HEK293 (cell line): ENCODE data around the gene PLAAT4.

Source experiments
- CTCF ChIA-PET: fragments of 350-600 bp; formaldehyde crosslinking; extraction: SDS; loops from one replicate; lab custom pipeline; 2021; ENCODE audit warnings: antibody characterized with exemption; lab: Yijun Ruan, JAX
- POLR2A ChIA-PET: fragments of 300-600 bp; formaldehyde crosslinking; extraction: SDS; loops from one replicate; lab custom pipeline; 2020; ENCODE audit warnings: antibody characterized with exemption, inconsistent platforms; lab: Yijun Ruan, JAX
- H3K27ac ChIP-seq: fragments of 200-500 bp; sonication (Bioruptor generic); 2 replicates; pipeline ENCODE4 v1.5.1; 2014; ENCODE audit warnings: low read depth, low read length, control low read depth, inconsistent platforms; ENCODE audit errors: extremely low read depth
- H3K36me3 ChIP-seq, 2 experiments: fragments of 200-500 bp in 1 of 2; sonication (Bioruptor generic) in 1 of 2; 1 replicate in 1 of 2; 2 replicates in 1 of 2; pipeline ENCODE4 v1.5.1; 2014 to 2017; ENCODE audit warnings: inconsistent platforms in 2 of 2, low read length in 2 of 2; ENCODE audit not compliant: control insufficient read depth in 2 of 2, insufficient read depth in 1 of 2
- H3K4me1 ChIP-seq: fragments of 200-500 bp; sonication (Bioruptor generic); 2 replicates; pipeline ENCODE4 v1.5.1; 2014; ENCODE audit warnings: mild to moderate bottlenecking, low read length, inconsistent platforms; ENCODE audit not compliant: control insufficient read depth, insufficient read depth
- H3K4me3 ChIP-seq: 2 replicates; pipeline ENCODE4 v1.5.1; 2011; ENCODE audit warnings: low read depth, mild to moderate bottlenecking, control low read depth, low read length, moderate library complexity
- H3K9me3 ChIP-seq: fragments of 200-500 bp; sonication (Bioruptor generic); 2 replicates; pipeline ENCODE4 v1.5.1; 2014; ENCODE audit warnings: low read depth, low read length, inconsistent platforms; ENCODE audit not compliant: control insufficient read depth, insufficient read depth
- GLIS2 ChIP-seq: fragments of 450-650 bp; formaldehyde crosslinking; IDR thresholded peaks from 2 replicates; pipeline ENCODE4 v1.5.1; 2016; ENCODE audit warnings: missing biosample characterization, missing genetic modification characterization
- KLF1 ChIP-seq: fragments of 450-650 bp; formaldehyde crosslinking; IDR thresholded peaks from 2 replicates; pipeline ENCODE4 v1.5.1; 2016; ENCODE audit warnings: missing biosample characterization, missing genetic modification characterization
- MZF1 ChIP-seq: fragments of 450-650 bp; formaldehyde crosslinking; IDR thresholded peaks from 2 replicates; pipeline ENCODE4 v1.5.1; 2017; ENCODE audit warnings: missing biosample characterization, missing genetic modification characterization, borderline replicate concordance
- OVOL3 ChIP-seq: fragments of 450-650 bp; formaldehyde crosslinking; IDR thresholded peaks from 2 replicates; pipeline ENCODE4 v1.5.1; 2016; ENCODE audit warnings: missing biosample characterization, missing genetic modification characterization
- PBX3 ChIP-seq: sonication (generic); formaldehyde crosslinking; IDR thresholded peaks from 2 replicates; pipeline ENCODE4 v1.8.1; 2022; ENCODE audit warnings: mild to moderate bottlenecking, moderate library complexity, missing genetic modification reagents
- PRDM1 ChIP-seq: fragments of 450-650 bp; formaldehyde crosslinking; IDR thresholded peaks from 2 replicates; pipeline ENCODE4; 2016; ENCODE audit warnings: missing biosample characterization, missing genetic modification characterization
- SCRT1 ChIP-seq: fragments of 450-650 bp; formaldehyde crosslinking; IDR thresholded peaks from 2 replicates; pipeline ENCODE4 v1.5.1; 2016; ENCODE audit warnings: missing biosample characterization, missing genetic modification characterization, borderline replicate concordance
- ZBTB8A ChIP-seq: fragments of 450-650 bp; formaldehyde crosslinking; IDR thresholded peaks from 2 replicates; pipeline ENCODE4 v1.5.1; 2016; ENCODE audit warnings: missing biosample characterization, missing genetic modification characterization
- ZNF121 ChIP-seq: fragments of 450-650 bp; formaldehyde crosslinking; IDR thresholded peaks from 2 replicates; pipeline ENCODE4 v1.5.1; 2016; ENCODE audit warnings: missing biosample characterization, missing genetic modification characterization
- ZNF140 ChIP-seq: fragments of 450-650 bp; formaldehyde crosslinking; IDR thresholded peaks from 2 replicates; pipeline ENCODE4 v1.5.1; 2016; ENCODE audit warnings: missing biosample characterization, missing genetic modification characterization
- ZNF311 ChIP-seq: fragments of 450-650 bp; formaldehyde crosslinking; IDR thresholded peaks from 2 replicates; pipeline ENCODE4 v1.5.1; 2017; ENCODE audit warnings: missing biosample characterization, missing genetic modification characterization, borderline replicate concordance
- ZNF324 ChIP-seq: fragments of 450-650 bp; formaldehyde crosslinking; IDR thresholded peaks from 2 replicates; pipeline ENCODE4 v1.5.1; 2016; ENCODE audit warnings: missing biosample characterization, missing genetic modification characterization
- ZNF341 ChIP-seq: fragments of 450-650 bp; formaldehyde crosslinking; IDR thresholded peaks from 2 replicates; pipeline ENCODE4; 2016; ENCODE audit warnings: low read depth, missing biosample characterization, missing genetic modification characterization
- ZNF394 ChIP-seq: fragments of 450-650 bp; formaldehyde crosslinking; IDR thresholded peaks from 2 replicates; pipeline ENCODE4 v1.5.1; 2016; ENCODE audit warnings: missing biosample characterization, missing genetic modification characterization, mild to moderate bottlenecking, moderate library complexity, borderline replicate concordance
- ZNF558 ChIP-seq: fragments of 450-650 bp; formaldehyde crosslinking; IDR thresholded peaks from 2 replicates; pipeline ENCODE4 v1.5.1; 2016; ENCODE audit warnings: missing biosample characterization, missing genetic modification characterization
- ZNF560 ChIP-seq: fragments of 450-650 bp; formaldehyde crosslinking; IDR thresholded peaks from 2 replicates; pipeline ENCODE4 v1.5.1; 2017; ENCODE audit warnings: missing biosample characterization, missing genetic modification characterization, borderline replicate concordance
- ZNF624 ChIP-seq: fragments of 450-650 bp; formaldehyde crosslinking; IDR thresholded peaks from 2 replicates; pipeline ENCODE4 v1.5.1; 2017; ENCODE audit warnings: missing biosample characterization, missing genetic modification characterization
- ZNF776 ChIP-seq: fragments of 450-650 bp; formaldehyde crosslinking; IDR thresholded peaks from 2 replicates; pipeline ENCODE4 v1.5.0; 2017; ENCODE audit warnings: missing biosample characterization, missing genetic modification characterization, borderline replicate concordance
- ZNF791 ChIP-seq: fragments of 450-650 bp; formaldehyde crosslinking; IDR thresholded peaks from 2 replicates; pipeline ENCODE4 v1.5.1; 2016; ENCODE audit warnings: missing biosample characterization, missing genetic modification characterization
- ZNF837 ChIP-seq: fragments of 450-650 bp; formaldehyde crosslinking; IDR thresholded peaks from 2 replicates; pipeline ENCODE4 v1.5.1; 2016; ENCODE audit warnings: missing biosample characterization, missing genetic modification characterization
- ZSCAN16 ChIP-seq: fragments of 450-650 bp; formaldehyde crosslinking; IDR thresholded peaks from 2 replicates; pipeline ENCODE4 v1.5.1; 2016; ENCODE audit warnings: missing biosample characterization, missing genetic modification characterization
- TF ChIP-seq, protein P1 (sequence below): fragments of 450-650 bp; formaldehyde crosslinking; IDR thresholded peaks from 2 replicates; pipeline ENCODE4 v1.5.1; 2017; ENCODE audit warnings: missing biosample characterization, mild to moderate bottlenecking, missing genetic modification characterization, moderate library complexity
- TF ChIP-seq, protein P2 (sequence below): fragments of 450-650 bp; formaldehyde crosslinking; IDR thresholded peaks from 2 replicates; pipeline ENCODE4 v1.5.1; 2016; ENCODE audit warnings: missing biosample characterization, missing genetic modification characterization
- TF ChIP-seq, protein P3 (sequence below): fragments of 450-650 bp; formaldehyde crosslinking; IDR thresholded peaks from 2 replicates; pipeline ENCODE4 v1.5.0; 2017; ENCODE audit warnings: missing biosample characterization, missing genetic modification characterization, borderline replicate concordance

PLAAT4 gene

DNA sequence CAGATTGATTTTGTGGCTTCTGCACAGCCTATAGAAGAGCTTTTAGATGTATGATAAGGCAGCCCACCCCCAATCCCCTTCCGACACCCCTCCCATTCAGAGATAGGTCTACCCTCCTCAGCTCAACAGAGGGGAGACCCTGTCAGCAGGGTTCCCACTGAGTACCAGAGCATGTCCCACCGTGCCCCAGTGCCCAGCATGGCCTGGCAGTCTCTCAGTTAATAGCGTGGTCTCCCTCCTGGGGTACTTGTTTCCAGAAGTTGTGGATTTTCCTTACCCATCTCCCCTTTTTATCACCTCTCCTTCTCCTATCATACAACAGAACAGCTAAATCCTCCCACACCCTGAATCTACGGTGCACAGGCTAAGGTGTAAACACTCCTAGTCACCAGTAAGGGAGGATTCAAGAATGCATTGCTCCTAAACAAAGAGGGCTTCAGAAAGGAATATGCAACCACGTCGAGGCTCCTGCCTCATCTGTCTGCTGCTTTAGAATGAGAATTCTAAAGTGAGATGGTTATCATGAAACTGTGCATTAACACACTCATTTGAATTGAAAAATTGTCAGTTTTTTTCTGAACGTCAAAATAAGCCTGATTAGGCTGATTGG is 19.9 kb downstream of the PLAAT4 start:
- Histone ChIP-seq H3K4me1 (no peaks in the 10 kb centered on the region), H3K36me3 (no peaks in the 10 kb centered on the region), H3K9me3 (no peaks in the 10 kb centered on the region), H3K27ac (no peak overlapping the region), H3K4me3 (no peak overlapping the region)
- POLR2A ChIA-PET: no interaction called here
- CTCF ChIA-PET: interaction anchor here (0.6 kb wide), 1 partner anchor 32 kb away, joined by 3 read pairs; no protein-coding TSS in a partner anchor
- TF ChIP-seq PBX3 (CRISPR knock-in tag) (no peak), ZNF624 (tag by site-specific recombination) (no peak), ZNF311 (tag by site-specific recombination) (no peak), SCRT1 (tag by site-specific recombination) (no peak), ZNF121 (tag by site-specific recombination) (no peak), ZNF324 (tag by site-specific recombination) (no peak), ZNF140 (tag by site-specific recombination) (no peak), ZBTB8A (tag by site-specific recombination) (no peak), ZNF776 (tag by site-specific recombination) (no peak), KLF1 (tag by site-specific recombination) (no peak), ZNF558 (tag by site-specific recombination) (no peak), ZNF341 (no peak)
- TF ChIP-seq, protein P1, sequence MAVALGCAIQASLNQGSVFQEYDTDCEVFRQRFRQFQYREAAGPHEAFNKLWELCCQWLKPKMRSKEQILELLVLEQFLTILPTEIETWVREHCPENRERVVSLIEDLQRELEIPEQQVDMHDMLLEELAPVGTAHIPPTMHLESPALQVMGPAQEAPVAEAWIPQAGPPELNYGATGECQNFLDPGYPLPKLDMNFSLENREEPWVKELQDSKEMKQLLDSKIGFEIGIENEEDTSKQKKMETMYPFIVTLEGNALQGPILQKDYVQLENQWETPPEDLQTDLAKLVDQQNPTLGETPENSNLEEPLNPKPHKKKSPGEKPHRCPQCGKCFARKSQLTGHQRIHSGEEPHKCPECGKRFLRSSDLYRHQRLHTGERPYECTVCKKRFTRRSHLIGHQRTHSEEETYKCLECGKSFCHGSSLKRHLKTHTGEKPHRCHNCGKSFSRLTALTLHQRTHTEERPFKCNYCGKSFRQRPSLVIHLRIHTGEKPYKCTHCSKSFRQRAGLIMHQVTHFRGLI (tag by site-specific recombination): no peak
- TF ChIP-seq, protein P2, sequence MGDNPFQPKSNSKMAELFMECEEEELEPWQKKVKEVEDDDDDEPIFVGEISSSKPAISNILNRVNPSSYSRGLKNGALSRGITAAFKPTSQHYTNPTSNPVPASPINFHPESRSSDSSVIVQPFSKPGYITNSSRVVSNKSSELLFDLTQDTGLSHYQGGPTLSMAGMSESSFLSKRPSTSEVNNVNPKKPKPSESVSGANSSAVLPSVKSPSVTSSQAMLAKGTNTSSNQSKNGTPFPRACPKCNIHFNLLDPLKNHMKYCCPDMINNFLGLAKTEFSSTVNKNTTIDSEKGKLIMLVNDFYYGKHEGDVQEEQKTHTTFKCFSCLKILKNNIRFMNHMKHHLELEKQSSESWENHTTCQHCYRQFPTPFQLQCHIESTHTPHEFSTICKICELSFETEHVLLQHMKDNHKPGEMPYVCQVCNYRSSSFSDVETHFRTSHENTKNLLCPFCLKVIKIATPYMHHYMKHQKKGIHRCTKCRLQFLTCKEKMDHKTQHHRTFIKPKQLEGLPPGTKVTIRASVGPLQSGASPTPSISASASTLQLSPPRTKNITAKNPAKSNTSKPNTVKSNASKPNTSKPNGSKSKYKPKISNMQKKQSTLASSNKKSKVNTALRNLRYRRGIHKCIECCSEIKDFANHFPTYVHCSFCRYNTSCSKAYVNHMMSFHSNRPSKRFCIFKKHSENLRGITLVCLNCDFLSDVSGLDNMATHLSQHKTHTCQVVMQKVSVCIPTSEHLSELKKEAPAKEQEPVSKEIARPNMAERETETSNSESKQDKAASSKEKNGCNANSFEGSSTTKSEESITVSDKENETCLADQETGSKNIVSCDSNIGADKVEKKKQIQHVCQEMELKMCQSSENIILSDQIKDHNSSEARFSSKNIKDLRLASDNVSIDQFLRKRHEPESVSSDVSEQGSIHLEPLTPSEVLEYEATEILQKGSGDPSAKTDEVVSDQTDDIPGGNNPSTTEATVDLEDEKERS (tag by site-specific recombination): no peak
- TF ChIP-seq, all 188 proteins: peak for 0

DNA sequence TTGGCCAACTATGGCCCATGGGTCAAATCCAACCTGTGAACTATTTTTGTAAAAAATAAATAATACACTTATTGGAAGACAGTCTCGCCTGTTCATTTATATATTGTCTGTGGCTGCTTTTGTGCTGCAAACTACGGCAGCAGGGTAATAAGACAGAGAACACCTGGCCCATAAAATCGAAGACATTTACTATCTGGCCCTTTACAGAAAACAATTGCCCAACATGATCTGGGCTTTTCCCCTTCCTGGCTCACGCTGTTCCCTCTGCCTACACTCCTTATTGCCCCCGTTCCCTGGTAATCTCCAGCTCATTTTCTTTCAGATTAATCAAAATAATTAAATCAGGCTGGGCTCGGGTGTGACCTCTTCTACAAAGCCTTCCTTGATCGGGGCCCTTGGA is 21.0 kb downstream of the PLAAT4 start:
- H3K9me3 ChIP-seq: no peaks in the 10 kb centered on the region
- ChIA-PET POLR2A (no interaction called here), CTCF (interaction anchor here (0.6 kb wide), 1 partner anchor 33 kb away, joined by 3 read pairs; no protein-coding TSS in a partner anchor)
- H3K36me3 ChIP-seq: no peaks in the 10 kb centered on the region
- no peak overlapping the region for H3K4me3 ChIP-seq
- no peaks in the 10 kb centered on the region for H3K4me1 ChIP-seq
- H3K27ac ChIP-seq: no peak overlapping the region
- TF ChIP-seq, protein P3, sequence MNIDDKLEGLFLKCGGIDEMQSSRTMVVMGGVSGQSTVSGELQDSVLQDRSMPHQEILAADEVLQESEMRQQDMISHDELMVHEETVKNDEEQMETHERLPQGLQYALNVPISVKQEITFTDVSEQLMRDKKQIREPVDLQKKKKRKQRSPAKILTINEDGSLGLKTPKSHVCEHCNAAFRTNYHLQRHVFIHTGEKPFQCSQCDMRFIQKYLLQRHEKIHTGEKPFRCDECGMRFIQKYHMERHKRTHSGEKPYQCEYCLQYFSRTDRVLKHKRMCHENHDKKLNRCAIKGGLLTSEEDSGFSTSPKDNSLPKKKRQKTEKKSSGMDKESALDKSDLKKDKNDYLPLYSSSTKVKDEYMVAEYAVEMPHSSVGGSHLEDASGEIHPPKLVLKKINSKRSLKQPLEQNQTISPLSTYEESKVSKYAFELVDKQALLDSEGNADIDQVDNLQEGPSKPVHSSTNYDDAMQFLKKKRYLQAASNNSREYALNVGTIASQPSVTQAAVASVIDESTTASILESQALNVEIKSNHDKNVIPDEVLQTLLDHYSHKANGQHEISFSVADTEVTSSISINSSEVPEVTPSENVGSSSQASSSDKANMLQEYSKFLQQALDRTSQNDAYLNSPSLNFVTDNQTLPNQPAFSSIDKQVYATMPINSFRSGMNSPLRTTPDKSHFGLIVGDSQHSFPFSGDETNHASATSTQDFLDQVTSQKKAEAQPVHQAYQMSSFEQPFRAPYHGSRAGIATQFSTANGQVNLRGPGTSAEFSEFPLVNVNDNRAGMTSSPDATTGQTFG: no peak
- TF ChIP-seq, protein P1 (tag by site-specific recombination): no peak
- TF ChIP-seq ZNF791 (tag by site-specific recombination) (no peak), ZNF311 (tag by site-specific recombination) (no peak), GLIS2 (tag by site-specific recombination) (no peak), ZSCAN16 (no peak), PRDM1 (no peak), ZNF837 (tag by site-specific recombination) (no peak), ZNF560 (tag by site-specific recombination) (no peak), MZF1 (tag by site-specific recombination) (no peak), ZNF394 (tag by site-specific recombination) (no peak), OVOL3 (tag by site-specific recombination) (no peak), SCRT1 (tag by site-specific recombination) (no peak)
